Measurements from ENCODE around the gene CELF4.

DNA sequence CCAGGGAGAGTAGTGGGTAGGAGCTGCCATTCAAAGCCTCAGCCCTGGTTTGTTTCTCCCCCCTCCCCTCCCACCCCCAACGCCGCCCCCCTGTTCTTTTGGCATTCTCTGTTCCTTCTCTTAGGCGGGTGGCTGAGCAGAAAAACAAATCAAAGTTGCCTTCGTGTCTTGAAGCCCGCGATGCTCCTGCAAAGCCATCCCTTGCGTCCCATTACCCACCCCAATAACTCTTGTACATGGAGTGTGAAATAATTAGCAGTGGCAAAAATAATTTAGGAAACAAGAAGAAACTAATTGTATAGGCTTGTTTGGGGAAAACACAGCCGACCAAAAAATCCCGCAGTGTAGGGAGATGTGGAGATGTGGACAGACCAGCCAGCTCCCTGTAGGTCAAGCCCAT lies 59.6 kb downstream of the CELF4 start:
- TF ChIP-seq RAD21 (IDR thresholded peaks at IDR 0.05; ENCODE audit: low read length) = no peak
- TF ChIP-seq, protein P1, sequence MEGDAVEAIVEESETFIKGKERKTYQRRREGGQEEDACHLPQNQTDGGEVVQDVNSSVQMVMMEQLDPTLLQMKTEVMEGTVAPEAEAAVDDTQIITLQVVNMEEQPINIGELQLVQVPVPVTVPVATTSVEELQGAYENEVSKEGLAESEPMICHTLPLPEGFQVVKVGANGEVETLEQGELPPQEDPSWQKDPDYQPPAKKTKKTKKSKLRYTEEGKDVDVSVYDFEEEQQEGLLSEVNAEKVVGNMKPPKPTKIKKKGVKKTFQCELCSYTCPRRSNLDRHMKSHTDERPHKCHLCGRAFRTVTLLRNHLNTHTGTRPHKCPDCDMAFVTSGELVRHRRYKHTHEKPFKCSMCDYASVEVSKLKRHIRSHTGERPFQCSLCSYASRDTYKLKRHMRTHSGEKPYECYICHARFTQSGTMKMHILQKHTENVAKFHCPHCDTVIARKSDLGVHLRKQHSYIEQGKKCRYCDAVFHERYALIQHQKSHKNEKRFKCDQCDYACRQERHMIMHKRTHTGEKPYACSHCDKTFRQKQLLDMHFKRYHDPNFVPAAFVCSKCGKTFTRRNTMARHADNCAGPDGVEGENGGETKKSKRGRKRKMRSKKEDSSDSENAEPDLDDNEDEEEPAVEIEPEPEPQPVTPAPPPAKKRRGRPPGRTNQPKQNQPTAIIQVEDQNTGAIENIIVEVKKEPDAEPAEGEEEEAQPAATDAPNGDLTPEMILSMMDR (conservative IDR thresholded peaks at IDR 0.05; ENCODE audit: low read depth, low read length) = no peak
